Keratinocyte (primary cell): Measurements from ENCODE around the gene RBFOX2. TPM values are rescaled to one million over a fixed set of nuclear protein-coding genes. Genes with fewer than 3 reads are reported as not detected.

ENCODE experiments used
- DNase-seq: peaks from one replicate; pipeline ENCODE4 v3.0.0-alpha.2; 2011; ENCODE audit warnings: low read depth, missing footprints, low spot score
- FAIRE-seq: peaks from 2 replicates; lab custom pipeline; 2011; peaks lifted over from hg19 to GRCh38; lab: Jason Lieb, UNC
- H2AFZ ChIP-seq: 2 replicates; pipeline ENCODE4 v1.6.0; 2012; ENCODE audit warnings: low read length, control low read depth, inconsistent platforms; ENCODE audit not compliant: control insufficient read depth
- H3K27ac ChIP-seq: 2 replicates; pipeline ENCODE4 v1.5.1; 2011; ENCODE audit warnings: low read length; ENCODE audit not compliant: control insufficient read depth, insufficient read depth
- H3K27me3 ChIP-seq: 3 replicates; pipeline ENCODE4 v1.6.0; 2011; ENCODE audit warnings: low read length; ENCODE audit not compliant: control insufficient read depth, insufficient read depth; ENCODE audit errors: extremely low read depth
- H3K36me3 ChIP-seq, 2 experiments: 2 replicates in 1 of 2; 3 replicates in 1 of 2; pipeline ENCODE4 v1.5.1; 2011; ENCODE audit warnings: low read length in 2 of 2, mild to moderate bottlenecking in 1 of 2; ENCODE audit not compliant: control insufficient read depth in 2 of 2, insufficient read depth in 2 of 2; ENCODE audit errors: extremely low read depth in 1 of 2
- H3K4me1 ChIP-seq: 3 replicates; pipeline ENCODE4 v1.5.1; 2011; ENCODE audit warnings: low read length; ENCODE audit not compliant: control insufficient read depth, insufficient read depth; ENCODE audit errors: extremely low read depth
- H3K4me2 ChIP-seq: 3 replicates; pipeline ENCODE4 v1.6.0; 2011; ENCODE audit warnings: low read depth, low read length; ENCODE audit not compliant: control insufficient read depth, insufficient read depth; ENCODE audit errors: extremely low read depth
- H3K4me3 ChIP-seq, 3 experiments: fragments of 200-600 bp in 1 of 3; sonication (generic) in 1 of 3; 2 replicates in 2 of 3; 3 replicates in 1 of 3; pipeline ENCODE4 v1.5.1; 2011 to 2016; ENCODE audit warnings: low read length in 3 of 3, mild to moderate bottlenecking in 3 of 3, control low read depth in 2 of 3, inconsistent platforms in 1 of 3, low read depth in 1 of 3, mixed read lengths in 1 of 3, mixed run types in 1 of 3, moderate library complexity in 1 of 3; ENCODE audit not compliant: control insufficient read depth in 2 of 3, insufficient read depth in 2 of 3; ENCODE audit errors: extremely low read depth in 1 of 3
- H3K79me2 ChIP-seq: 2 replicates; pipeline ENCODE4 v1.6.0; 2012; ENCODE audit warnings: low read length; ENCODE audit not compliant: control insufficient read depth, insufficient read depth
- H3K9ac ChIP-seq: 3 replicates; pipeline ENCODE4 v1.6.0; 2011; ENCODE audit warnings: low read length; ENCODE audit not compliant: control insufficient read depth, insufficient read depth; ENCODE audit errors: extremely low read depth
- H3K9me1 ChIP-seq: 3 replicates; pipeline ENCODE4 v1.6.0; 2011; ENCODE audit warnings: low read length; ENCODE audit not compliant: control insufficient read depth, insufficient read depth; ENCODE audit errors: extremely low read depth
- H3K9me3 ChIP-seq: 2 replicates; pipeline ENCODE4 v1.5.1; 2012; ENCODE audit warnings: low read depth, low read length; ENCODE audit not compliant: control insufficient read depth
- H4K20me1 ChIP-seq: 3 replicates; pipeline ENCODE4 v1.6.0; 2011; ENCODE audit warnings: low read length; ENCODE audit not compliant: control insufficient read depth, insufficient read depth; ENCODE audit errors: extremely low read depth
- CTCF ChIP-seq, 3 experiments: IDR thresholded peaks in 1 of 3; conservative IDR thresholded peaks in 1 of 3; optimal IDR thresholded peaks in 1 of 3; 2 replicates in 2 of 3; 3 replicates in 1 of 3; pipeline versions ENCODE3 to v1.5.1; 2011; ENCODE audit warnings: low read length in 3 of 3, mild to moderate bottlenecking in 3 of 3, moderate library complexity in 2 of 3, control low read depth in 1 of 3, inconsistent platforms in 1 of 3; ENCODE audit not compliant: insufficient read depth in 2 of 3; ENCODE audit errors: extremely low read depth in 1 of 3
- EZH2 ChIP-seq: IDR thresholded peaks from one replicate; pipeline ENCODE4 v1.6.1; 2012; ENCODE audit warnings: inconsistent platforms, mild to moderate bottlenecking, low read length, moderate library complexity
- dilution Hi-C: fragments of 300-500 bp; cut with MboI; formaldehyde crosslinking; loops from one replicate; pipeline ENCODE4 v1.7.0; 2020; ENCODE audit warnings: low sequenced_read_pairs; ENCODE audit not compliant: extremely low pct_ligation_motif_present
- polyA plus RNA-seq, 5 experiments: library from polyadenylated mRNA; depleted of rRNA in 3 of 5; stranded (reverse) in 3 of 5; stranded (forward) in 1 of 5; unstranded in 1 of 5; fragments of >200 nt; gene quantifications; 1 replicate in 1 of 5; 2 replicates in 3 of 5; 3 replicates in 1 of 5; pipeline versions ENCODE4 v1.2.1 to v1.2.3, GENCODE V29; 2011 to 2012; ENCODE audit warnings: missing spikeins in 2 of 5, low read depth in 1 of 5, low replicate concordance in 1 of 5

Gene RBFOX2
- polyA plus RNA-seq, 1 donor (not counting 4 experiments of a cell fraction or from before 2014, with no cell fraction given): 118 TPM

- no peaks in the 10 kb centered on the region for H3K36me3 ChIP-seq
- H3K79me2 ChIP-seq: no peaks in the 10 kb centered on the region
- dilution Hi-C loops: no loop called here
- no peak overlapping the region for H2AFZ ChIP-seq
- no peak overlapping the region for H3K4me2 ChIP-seq
- H4K20me1 ChIP-seq: no peaks in the 10 kb centered on the region
- no peaks in the 10 kb centered on the region for H3K9me3 ChIP-seq
- H3K4me3 ChIP-seq: no peak overlapping the region
- DNase-seq (no peak), FAIRE-seq (no peak)
- H3K4me1 ChIP-seq: peaks cover 7% of the 10 kb centered on the region
- peaks cover 4% of the 10 kb centered on the region for H3K27me3 ChIP-seq
- TF ChIP-seq CTCF (optimal IDR thresholded peaks at IDR 0.05 in 1 of 3, IDR thresholded peaks at IDR 0.05 in 1 of 3, conservative IDR thresholded peaks at IDR 0.05 in 1 of 3; ENCODE audit: extremely low read depth in 1 of 3, insufficient read depth in 2 of 3, low read length in 3 of 3): no peak
- no peak for TF ChIP-seq EZH2
- H3K9ac ChIP-seq: no peak overlapping the region
- no peaks in the 10 kb centered on the region for H3K9me1 ChIP-seq
- no peak overlapping the region for H3K27ac ChIP-seq
Observed at GRCh38 chr22:35726398-35726797, 302.2 kb downstream of the RBFOX2 start.

DNA sequence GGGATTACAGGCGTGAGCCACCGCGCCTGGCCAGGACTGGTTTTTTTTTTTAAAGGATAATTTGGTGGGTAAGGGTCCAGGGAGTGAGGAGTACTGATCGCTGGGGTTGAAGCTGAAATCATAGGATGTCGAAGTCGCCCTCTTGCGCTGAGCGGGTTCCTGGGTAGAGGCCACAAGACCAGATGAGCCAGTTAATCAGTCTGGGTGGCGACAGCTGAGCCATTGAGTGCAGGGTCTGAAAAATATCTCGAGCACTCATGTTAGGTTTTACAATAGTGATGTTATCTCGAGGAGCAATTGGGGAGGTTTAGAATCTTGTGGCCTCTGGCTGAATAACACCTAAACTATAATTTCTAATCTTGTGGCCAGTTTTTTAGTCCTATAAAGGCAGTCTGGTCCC, 303.1 kb downstream of the RBFOX2 start:
- FAIRE-seq (no peak), DNase-seq (no peak)
- Histone ChIP-seq H3K36me3 (no peaks in the 10 kb centered on the region), H3K9ac (no peak overlapping the region), H3K27me3 (peaks cover 4% of the 10 kb centered on the region), H3K4me1 (peaks cover 7% of the 10 kb centered on the region), H3K79me2 (no peaks in the 10 kb centered on the region), H3K4me3 (no peak overlapping the region), H2AFZ (no peak overlapping the region), H3K9me3 (no peaks in the 10 kb centered on the region), H4K20me1 (no peaks in the 10 kb centered on the region), H3K9me1 (no peaks in the 10 kb centered on the region), H3K4me2 (no peak overlapping the region), H3K27ac (no peak overlapping the region)
- dilution Hi-C loops: no loop called here
- TF ChIP-seq CTCF (optimal IDR thresholded peaks at IDR 0.05 in 1 of 3, IDR thresholded peaks at IDR 0.05 in 1 of 3, conservative IDR thresholded peaks at IDR 0.05 in 1 of 3; ENCODE audit: extremely low read depth in 1 of 3, insufficient read depth in 2 of 3, low read length in 3 of 3): no peak
- no peak for TF ChIP-seq EZH2
